Smooth muscle cell of the brain vasculature (primary cell): ENCODE results near the gene PLCD1.

Source experiments
- DNase-seq: peaks from one replicate; pipeline ENCODE4 v3.0.0-alpha.2; 2012; ENCODE audit warnings: low read depth, low spot score

Gene PLCD1

GRCh38 chr3:38016847-38017444 lies 12.5 kb downstream of the PLCD1 start:
- DNase-seq: no peak

DNA sequence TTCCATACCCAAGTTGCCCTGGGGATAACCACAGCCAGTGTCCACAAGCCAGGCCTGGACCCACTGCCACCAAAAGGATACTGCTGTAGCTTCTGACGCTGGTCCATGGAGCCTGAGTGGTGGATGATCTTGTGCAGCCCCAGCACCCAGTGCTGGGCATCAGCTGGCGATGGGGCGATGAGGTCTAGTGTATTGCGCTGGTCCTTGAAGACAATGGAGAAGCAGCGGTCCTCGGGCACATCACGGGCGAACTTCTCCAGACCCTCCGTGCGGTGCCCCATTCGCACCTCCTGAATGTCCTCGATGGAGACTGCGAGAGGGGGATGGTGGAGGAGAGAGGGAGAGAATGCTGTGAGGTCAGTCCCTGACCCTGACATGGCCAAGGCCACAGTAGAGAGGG lies 13.0 kb downstream of the PLCD1 start:
- no peak for DNase-seq

DNA sequence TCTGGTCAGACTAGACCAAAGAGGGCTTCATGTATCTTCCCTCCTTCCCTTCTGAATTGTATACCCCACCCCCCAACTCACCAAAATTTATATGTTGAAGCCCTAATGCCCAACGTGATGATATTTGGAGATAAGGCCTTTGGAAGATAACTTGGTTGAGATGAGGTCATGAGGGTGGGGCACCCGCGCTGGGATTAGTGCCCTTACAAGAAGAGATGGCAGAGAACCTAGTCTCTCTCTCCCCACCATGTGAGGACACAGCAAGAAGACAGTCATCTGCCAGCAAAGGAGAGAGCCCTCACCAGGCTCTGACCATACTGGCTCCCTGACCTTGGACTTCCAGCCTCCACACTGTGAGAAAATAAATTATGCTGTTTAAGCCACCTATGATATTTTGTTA lies 13.5 kb downstream of the PLCD1 start:
- DNase-seq: no peak

DNA sequence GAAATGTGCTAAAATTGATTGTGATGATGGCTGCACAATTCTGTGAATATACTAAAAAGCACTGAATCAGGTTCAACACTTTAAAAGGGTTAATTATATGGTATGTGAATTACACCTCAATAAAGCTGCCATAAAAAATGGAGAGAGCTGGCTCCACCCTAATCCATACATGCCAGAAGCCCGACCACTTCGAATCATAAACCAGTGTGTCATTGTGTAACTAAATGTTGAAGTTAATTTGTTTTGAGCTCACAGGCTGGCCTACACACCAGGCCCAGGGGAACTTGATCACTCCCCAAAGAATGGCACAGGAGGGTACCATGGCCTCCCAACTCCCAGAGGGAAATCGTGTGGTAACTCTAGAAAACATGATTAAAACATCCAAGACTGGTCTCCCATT lies 14.0 kb downstream of the PLCD1 start:
- DNase-seq: no peak

DNA sequence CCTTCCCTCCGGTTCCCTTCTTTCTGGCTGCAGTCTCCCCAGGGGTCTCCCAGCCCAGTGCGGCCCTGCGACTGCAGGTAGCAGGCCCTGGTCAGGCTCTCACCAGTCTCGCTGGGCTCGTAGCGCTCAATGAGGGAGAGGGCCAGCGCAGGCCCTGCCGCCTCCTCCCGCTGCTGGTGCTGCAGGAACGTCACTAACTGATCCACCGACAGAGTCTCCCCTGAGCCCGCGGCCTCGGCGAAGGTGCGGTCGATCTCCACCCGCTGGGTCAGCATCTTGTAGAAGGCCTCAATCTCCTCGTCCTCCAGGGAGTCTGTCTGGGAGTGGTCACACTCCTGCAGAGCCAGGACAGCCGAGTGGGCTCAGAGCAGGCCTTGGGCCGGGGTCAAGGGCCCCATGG lies 18.3 kb downstream of the PLCD1 start:
- DNase-seq: no peak

DNA sequence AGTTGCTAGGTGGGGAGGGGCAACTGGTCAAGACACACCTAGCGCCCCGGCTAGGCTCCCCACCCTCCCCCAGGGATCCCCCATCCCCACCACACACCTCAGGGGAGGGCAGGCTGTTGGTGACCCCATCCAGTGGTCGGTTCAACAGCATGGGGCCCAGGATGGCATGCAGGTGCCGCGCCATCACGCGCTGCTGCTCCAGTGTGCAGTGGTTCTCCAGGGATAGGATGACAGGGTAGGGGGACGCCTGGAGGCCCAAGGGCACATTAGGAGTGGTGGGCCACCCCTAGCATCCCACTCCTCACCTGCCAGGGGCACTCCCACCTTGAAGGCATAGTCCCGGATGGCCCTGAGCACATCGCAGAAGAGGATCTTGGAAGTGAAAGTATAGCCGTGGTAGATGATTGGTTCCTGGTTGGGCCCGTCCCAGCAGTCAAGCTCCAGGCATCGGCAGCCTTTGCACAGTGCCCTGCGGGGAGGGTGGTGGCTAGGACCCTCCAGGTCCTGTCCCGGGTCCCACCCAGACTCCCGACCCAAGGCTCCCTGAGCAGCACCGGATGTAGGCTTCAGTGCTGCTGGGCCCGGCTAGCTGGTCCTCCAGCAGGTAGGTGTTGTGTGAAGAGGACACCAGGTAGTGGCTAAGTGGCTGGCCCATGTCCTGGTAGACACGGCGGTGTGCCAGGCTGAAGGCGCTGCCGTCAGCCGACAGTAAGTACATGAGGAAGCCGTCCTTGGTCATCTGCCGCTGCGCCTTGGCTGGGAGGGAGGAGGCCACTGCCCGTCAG lies 19.4 kb downstream of the PLCD1 start:
- DNase-seq: no peak

DNA sequence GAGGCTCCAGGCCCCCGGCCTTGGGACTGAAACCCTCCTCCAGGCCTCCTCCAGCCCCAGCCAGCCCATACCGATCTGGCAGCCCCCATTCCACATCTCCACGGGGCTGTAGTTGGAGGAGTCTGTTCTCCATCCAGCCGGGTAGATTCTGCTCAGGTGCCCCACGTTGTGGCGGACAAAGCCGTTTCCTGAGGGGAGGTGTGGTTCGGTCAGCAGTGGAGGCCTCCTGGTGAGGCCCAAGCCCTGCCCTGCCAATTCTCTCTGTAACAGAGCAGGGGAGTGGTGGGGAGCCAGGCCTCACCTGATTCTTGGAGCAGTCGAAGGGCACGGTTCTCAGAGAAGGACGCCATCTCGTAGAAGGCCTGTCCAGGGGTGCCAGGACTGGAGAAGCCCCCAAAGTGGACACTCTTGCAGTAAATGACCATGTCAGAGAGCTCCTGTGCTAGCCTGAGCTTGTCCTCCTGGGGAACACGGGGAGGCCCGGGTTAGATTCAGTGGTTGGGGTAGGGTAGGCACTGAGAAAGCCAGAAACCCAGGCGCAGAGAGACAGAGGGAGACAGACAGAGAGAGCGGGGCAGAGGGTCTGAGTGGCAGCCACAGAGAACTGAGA lies 20.4 kb downstream of the PLCD1 start:
- no peak for DNase-seq

- no peak for DNase-seq
These were observed 21.2 kb downstream of the PLCD1 start for GRCh38 chr3:38008191-38008701.

DNA sequence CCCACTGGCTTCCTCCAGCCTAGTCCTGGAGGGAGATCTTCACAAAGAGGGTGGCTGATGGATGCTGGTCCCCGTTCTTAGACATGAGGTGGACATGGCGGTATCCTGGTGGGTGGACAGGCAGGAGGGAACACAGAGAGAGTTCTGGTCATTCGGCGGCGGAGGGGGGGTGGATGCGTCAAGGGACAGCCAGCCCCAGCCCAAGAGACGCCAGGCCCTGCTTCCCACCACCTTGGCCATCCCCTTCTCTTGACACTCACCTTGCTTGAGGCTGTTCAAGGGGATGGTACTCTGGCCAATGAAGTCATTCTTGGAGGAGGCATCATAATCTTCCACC lies 21.7 kb downstream of the PLCD1 start:
- DNase-seq: no peak

DNA sequence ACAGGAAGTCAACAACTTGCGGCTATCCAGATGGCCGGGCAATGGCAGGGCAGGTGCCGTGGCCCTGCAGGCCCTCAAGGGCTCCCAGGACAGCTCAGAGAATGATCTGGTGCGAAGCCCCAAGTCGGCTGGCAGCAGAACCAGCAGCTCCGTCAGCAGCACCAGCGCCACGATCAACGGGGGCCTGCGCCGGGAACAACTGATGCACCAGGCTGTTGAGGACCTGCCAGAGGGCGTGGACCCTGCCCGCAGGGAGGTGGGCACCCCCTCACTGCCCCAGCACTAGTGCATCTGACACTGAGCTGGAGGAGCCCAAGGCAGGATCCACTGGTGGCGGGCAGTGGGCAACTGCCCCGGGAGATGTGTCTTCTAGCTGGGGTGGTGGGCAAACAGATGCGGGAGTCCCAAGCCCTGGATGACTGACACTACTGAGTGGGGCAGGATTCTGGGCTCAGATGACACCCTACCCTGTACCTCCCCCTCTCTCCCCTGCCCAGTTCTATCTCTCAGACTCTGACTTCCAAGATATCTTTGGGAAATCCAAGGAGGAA lies 22.9 kb downstream of the PLCD1 start:
- DNase-seq: no peak

DNA sequence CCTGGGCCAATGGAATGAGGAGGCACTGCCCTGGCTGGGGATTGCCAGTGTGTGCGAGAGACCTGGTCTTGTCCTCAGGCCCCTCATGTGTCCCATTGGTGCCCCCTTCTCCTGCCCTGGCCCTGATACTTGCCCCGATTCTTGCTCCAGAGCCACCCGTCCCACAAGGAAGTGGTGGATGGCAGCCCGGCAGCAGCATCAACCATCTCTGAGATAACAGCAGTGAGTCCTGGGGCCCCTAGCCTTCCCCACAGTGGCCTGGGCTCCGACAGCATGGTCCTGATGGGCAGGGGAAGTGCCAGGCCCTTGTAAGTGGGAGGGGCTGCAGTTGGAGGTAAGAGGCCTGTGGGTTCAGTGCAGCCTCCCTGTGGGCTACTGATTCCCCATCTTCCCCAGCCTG lies 23.4 kb downstream of the PLCD1 start:
- no peak for DNase-seq

DNA sequence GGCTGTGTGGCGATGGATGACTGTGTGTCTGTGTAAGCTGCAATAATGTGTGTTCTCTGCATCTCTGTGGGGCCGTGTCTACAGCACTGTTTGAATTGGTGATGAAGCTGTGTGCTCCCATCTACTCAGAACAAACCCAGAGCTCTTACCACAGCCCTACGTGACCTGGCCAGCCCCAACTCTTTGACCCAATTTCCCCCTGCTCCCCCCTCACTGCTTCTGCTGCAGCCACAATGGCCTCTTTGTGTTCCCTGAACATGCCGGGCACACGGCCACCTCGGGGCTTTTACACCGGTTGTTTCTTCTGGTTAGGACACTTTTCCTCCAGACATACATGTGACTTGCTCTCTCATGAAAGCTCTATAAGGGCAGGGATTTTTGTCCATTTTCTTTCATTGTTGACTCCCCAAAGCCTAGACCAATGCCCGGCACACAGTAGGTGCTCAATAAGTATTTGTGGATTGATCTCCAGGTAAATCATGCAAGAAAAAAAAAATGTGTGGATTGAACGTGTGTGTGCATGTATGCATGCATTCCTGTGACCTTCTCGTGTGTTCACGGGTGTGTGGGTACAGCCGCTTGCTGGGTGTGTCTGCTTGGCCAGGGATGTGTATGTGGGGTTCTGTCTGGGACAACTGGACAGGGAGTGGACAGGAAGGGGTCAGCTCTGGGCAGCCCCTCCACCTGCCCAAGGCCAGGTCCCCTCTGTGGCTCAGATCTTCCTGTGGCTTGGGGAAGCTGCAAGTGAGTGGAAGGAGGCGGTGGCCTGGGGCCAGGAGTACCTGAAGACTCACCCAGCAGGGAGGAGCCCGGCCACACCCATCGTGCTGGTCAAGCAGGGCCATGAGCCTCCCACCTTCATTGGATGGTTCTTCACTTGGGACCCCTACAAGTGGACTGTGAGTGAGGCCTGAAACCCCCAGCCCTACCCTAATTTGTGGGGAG lies 24.1 kb downstream of the PLCD1 start:
- no peak for DNase-seq

GRCh38 chr3:38004415-38005075 lies 24.9 kb downstream of the PLCD1 start:
- no peak for DNase-seq

DNA sequence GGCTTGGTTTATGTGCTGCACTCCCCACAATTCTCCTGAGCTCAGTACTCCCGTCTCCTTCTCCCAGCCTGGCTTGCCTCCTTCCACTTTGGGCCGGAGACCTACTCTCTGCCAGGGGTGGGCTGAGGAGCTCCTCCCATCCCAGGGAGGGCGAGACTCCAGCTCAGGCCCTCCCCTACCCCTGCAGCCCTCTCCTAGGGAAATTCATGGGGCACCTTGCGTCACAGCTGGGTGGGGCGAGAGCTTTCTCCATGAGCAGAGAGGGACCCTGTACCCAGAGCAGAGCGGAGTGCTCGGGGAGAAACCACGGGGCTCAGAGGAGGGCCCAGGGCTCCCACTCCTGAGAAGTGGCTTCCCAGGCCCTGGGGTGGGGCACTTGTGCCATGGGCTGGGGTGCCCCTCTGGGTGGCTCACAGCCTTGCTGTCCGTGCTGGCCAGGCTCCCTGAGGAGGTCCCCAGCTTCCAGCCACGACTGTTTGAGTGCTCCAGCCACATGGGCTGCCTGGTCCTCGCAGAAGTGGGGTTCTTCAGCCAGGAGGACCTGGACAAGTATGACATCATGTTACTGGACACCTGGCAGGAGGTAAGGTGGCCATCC lies 25.5 kb downstream of the PLCD1 start:
- no peak for DNase-seq

DNA sequence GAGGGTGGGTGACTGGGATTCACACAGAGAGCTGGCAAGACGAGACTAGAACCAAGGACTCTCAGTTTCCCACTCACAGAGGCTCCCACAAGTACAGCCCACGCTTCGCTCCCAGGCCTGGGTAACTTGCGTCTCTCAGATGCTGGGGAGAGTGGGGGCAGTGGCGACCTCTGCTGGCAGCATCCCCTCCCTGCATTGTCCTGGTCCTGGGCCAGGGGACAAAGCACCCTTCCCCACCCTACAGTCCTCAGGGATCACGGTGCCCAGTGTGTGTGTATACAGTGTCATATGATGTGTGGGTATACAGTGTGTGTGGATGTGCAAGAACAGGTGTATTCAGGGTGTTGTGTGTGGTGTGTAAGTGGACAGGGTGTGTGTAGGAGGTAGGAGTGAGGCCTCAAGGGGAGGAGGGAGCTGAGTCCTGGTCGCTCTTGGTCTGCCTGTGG lies 26.0 kb downstream of the PLCD1 start:
- no peak for DNase-seq

DNA sequence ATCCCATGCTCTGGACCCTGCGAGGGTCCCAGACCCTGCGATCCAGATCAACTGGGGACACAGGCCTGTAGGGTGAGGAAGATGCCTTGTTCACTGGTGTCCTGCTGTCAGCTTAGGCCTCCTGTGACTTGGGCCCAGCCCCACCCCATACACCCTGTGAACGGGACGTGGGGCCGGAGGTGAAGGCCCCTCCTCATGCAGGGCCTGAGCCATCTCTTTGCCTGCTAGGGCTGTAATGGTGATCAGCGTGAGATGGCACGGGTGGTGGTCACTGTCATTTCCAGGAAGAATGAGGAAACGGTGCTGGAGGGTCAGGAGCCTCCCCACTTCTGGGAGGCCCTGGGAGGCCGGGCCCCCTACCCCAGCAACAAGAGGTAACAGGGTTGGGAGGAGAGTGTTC lies 26.5 kb downstream of the PLCD1 start:
- no peak for DNase-seq

- no peak for DNase-seq
These were observed 27.1 kb downstream of the PLCD1 start for GRCh38 chr3:38002291-38002876.

- DNase-seq: no peak
These were observed 27.9 kb downstream of the PLCD1 start for GRCh38 chr3:38001456-38002081.

DNA sequence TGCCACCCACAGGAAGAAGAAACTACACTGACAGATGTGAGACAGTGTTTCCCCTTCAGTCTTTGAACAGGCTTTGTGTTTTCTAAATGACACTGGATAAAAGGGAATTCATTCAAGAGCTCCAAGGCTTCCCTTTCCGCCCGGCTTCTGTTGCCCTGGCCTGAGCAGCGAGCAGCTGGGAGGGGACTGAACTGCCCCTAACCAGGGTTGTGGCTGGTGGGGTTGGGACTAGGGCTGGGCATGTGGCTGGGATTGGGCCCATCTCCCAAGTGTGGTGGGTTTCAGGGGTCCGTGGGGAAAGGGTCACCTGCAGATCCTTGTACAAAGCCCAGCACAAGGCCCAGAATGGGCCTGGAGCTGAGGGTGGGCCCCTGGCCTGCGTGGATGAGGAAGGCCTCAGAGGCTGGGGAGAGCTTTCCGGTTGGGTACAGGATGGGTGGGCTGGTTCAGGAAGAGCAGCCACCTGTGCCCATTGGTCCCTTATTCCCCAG lies 28.4 kb downstream of the PLCD1 start:
- no peak for DNase-seq
